CD8-positive, alpha-beta memory T cell (primary cell): ENCODE data around the gene DOCK9. TPM values are rescaled to one million over a fixed set of nuclear protein-coding genes. Genes with fewer than 3 reads are reported as not detected.
A peak's percentile ranks its signal among the peaks of the same experiment; 100 is the strongest.

Source experiments
- CTCF ChIA-PET: fragments of 350-600 bp; sonication (Branson Sonifier 250); formaldehyde crosslinking; loops from one replicate; lab custom pipeline; 2021; ENCODE audit warnings: antibody characterized with exemption; lab: Charles Lee
- POLR2A ChIA-PET: fragments of 350-600 bp; sonication (Branson Sonifier 250); formaldehyde crosslinking; loops from one replicate; lab custom pipeline; 2021; ENCODE audit warnings: antibody characterized with exemption; lab: Charles Lee
- DNase-seq, 5 donors: peaks; one replicate each; pipeline versions ENCODE4 v3.0.0 to v3.0.0-alpha.2; 2020 to 2022; ENCODE audit warnings: mixed read lengths in 1 of 5
- H3K27ac ChIP-seq: one replicate; pipeline ENCODE4 v1.7.0; 2013; ENCODE audit warnings: low read depth, mild to moderate bottlenecking, low read length, moderate library complexity
- H3K27me3 ChIP-seq: 2 replicates; pipeline ENCODE4 v1.7.0; 2013; ENCODE audit warnings: low read length, mild to moderate bottlenecking; ENCODE audit not compliant: insufficient read depth, poor library complexity, severe bottlenecking
- H3K36me3 ChIP-seq: 2 replicates; pipeline ENCODE4 v1.7.0; 2013; ENCODE audit warnings: mild to moderate bottlenecking, low read length, moderate library complexity; ENCODE audit not compliant: insufficient read depth
- H3K4me1 ChIP-seq: 2 replicates; pipeline ENCODE4 v1.7.0; 2013; ENCODE audit warnings: mild to moderate bottlenecking, low read length, moderate library complexity; ENCODE audit not compliant: insufficient read depth
- H3K4me3 ChIP-seq: 2 replicates; pipeline ENCODE4 v1.7.0; 2013; ENCODE audit warnings: mild to moderate bottlenecking, low read length
- H3K9me3 ChIP-seq: 2 replicates; pipeline ENCODE4 v1.7.0; 2013; ENCODE audit warnings: mild to moderate bottlenecking, low read length
- H3K27ac Mint-ChIP-seq, 8 donors: one replicate each; pipeline ENCODE4 v1.8.0; 2020 to 2021; ENCODE audit warnings: mixed read lengths in 8 of 8, mild to moderate bottlenecking in 6 of 8, inconsistent platforms in 3 of 8, moderate library complexity in 3 of 8
- H3K27me3 Mint-ChIP-seq, 2 donors: one replicate each; pipeline ENCODE4 v1.8.0; 2020 to 2021; ENCODE audit warnings: mixed read lengths in 2 of 2, mild to moderate bottlenecking in 1 of 2, moderate library complexity in 1 of 2
- H3K36me3 Mint-ChIP-seq, 3 donors: one replicate each; pipeline ENCODE4 v1.8.0; 2020 to 2021; ENCODE audit warnings: mixed read lengths in 3 of 3, inconsistent platforms in 1 of 3, mild to moderate bottlenecking in 1 of 3
- H3K4me1 Mint-ChIP-seq, 3 donors: one replicate each; pipeline ENCODE4 v1.8.0; 2020 to 2021; ENCODE audit warnings: mixed read lengths in 3 of 3, inconsistent platforms in 1 of 3, mild to moderate bottlenecking in 1 of 3
- H3K4me3 Mint-ChIP-seq, 7 donors: one replicate each; pipeline ENCODE4 v1.8.0; 2020 to 2021; ENCODE audit warnings: mixed read lengths in 7 of 7, mild to moderate bottlenecking in 6 of 7, moderate library complexity in 4 of 7, inconsistent platforms in 2 of 7
- H3K9me3 Mint-ChIP-seq, 5 donors: one replicate each; pipeline ENCODE4 v1.8.0; 2020 to 2022; ENCODE audit warnings: mixed read lengths in 5 of 5, mild to moderate bottlenecking in 3 of 5, moderate library complexity in 2 of 5, inconsistent platforms in 1 of 5
- polyA plus RNA-seq: library from polyadenylated mRNA; unstranded; fragments of 300-500 nt; fragmentation: Illumina TruSeq; gene quantifications from one replicate; pipeline ENCODE4 v1.2.3, GENCODE V29; 2021
- total RNA-seq, 2 experiments: library from RNA; stranded (reverse); gene quantifications; one replicate each; pipeline ENCODE4 v1.2.3, GENCODE V29; 2021

DOCK9 gene
- total and polyA plus RNA-seq, 3 experiments from 2014 or later, result 23.9 to 38.9 (median 35.4) TPM

GRCh38 chr13:98801626-98802418 is 176.0 kb downstream of the DOCK9 start:
- ChIA-PET POLR2A (no interaction called here), CTCF (no interaction called here)
- Histone ChIP-seq H3K4me1 (no peaks in the 10 kb centered on the region), H3K27ac (no peak overlapping the region), H3K36me3 (peaks cover 9% of the 10 kb centered on the region), H3K9me3 (no peaks in the 10 kb centered on the region), H3K4me3 (no peak overlapping the region), H3K27me3 (no peaks in the 10 kb centered on the region)
- no peaks in the 10 kb centered on the region for H3K4me1 Mint-ChIP-seq
- no peaks in the 10 kb centered on the region for H3K27me3 Mint-ChIP-seq
- H3K4me3 Mint-ChIP-seq, result no peak overlapping the region
- no peak for DNase-seq
- H3K27ac Mint-ChIP-seq, result peak overlapping the region in 3 of 8 donors; percentile 25 to 91 (median 52)
- H3K9me3 Mint-ChIP-seq, result no peaks in the 10 kb centered on the region
- peaks cover 13 to 89% (median 35%) of the 10 kb centered on the region in 3 donors for H3K36me3 Mint-ChIP-seq

DNA sequence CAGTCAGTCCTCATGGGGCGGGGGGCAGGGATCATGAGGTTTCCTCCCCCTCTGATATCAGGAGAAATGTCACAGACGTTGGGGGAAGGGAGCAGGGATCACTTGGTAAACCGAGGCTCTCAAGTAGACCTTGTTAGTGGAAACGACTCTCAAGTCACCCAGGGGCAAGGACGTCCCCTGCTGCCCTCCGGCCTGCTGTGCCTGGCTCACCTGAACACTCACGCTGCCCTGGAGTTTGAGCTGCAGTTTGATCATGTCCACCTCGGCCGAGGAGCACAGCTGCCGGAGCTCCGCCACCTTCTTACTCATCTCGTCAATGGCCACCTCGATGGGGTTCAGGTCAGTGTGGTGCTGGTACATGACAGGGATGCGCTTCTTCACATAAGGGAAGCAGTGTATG is 177.8 kb downstream of the DOCK9 start:
- H3K4me3 Mint-ChIP-seq, result no peak overlapping the region
- H3K27me3 Mint-ChIP-seq, result no peaks in the 10 kb centered on the region

GRCh38 chr13:98798849-98799645 is 178.8 kb downstream of the DOCK9 start:
- POLR2A ChIA-PET, result no interaction called here
- H3K27me3 Mint-ChIP-seq, result no peaks in the 10 kb centered on the region
- Histone ChIP-seq H3K9me3 (no peaks in the 10 kb centered on the region), H3K4me1 (no peaks in the 10 kb centered on the region), H3K4me3 (no peak overlapping the region), H3K27ac (no peak overlapping the region), H3K36me3 (peaks cover 23% of the 10 kb centered on the region), H3K27me3 (no peaks in the 10 kb centered on the region)
- no peaks in the 10 kb centered on the region for H3K9me3 Mint-ChIP-seq
- peaks cover 34 to 91% (median 52%) of the 10 kb centered on the region in 3 donors for H3K36me3 Mint-ChIP-seq
- no peak for DNase-seq
- CTCF ChIA-PET, result no interaction called here
- H3K4me3 Mint-ChIP-seq, result no peak overlapping the region
- H3K27ac Mint-ChIP-seq, result no peak overlapping the region
- no peaks in the 10 kb centered on the region for H3K4me1 Mint-ChIP-seq

More for the DNA sequence above, 177.8 kb downstream of the DOCK9 start:
- CTCF ChIA-PET, result no interaction called here
- H3K4me1 Mint-ChIP-seq, result no peaks in the 10 kb centered on the region
- DNase-seq, result no peak
- Histone ChIP-seq H3K36me3 (peaks cover 16% of the 10 kb centered on the region), H3K4me3 (no peak overlapping the region), H3K9me3 (no peaks in the 10 kb centered on the region), H3K4me1 (no peaks in the 10 kb centered on the region), H3K27me3 (no peaks in the 10 kb centered on the region), H3K27ac (no peak overlapping the region)
- H3K27ac Mint-ChIP-seq, result no peak overlapping the region
- H3K9me3 Mint-ChIP-seq, result no peaks in the 10 kb centered on the region
- H3K36me3 Mint-ChIP-seq, result peaks cover 25 to 91% (median 45%) of the 10 kb centered on the region in 3 donors
- POLR2A ChIA-PET, result no interaction called here

- H3K36me3 Mint-ChIP-seq, result peaks cover 49 to 90% (median 50%) of the 10 kb centered on the region in 3 donors
Observed at GRCh38 chr13:98797456-98797855, 180.4 kb downstream of the DOCK9 start.

GRCh38 chr13:98796798-98797197 is 181.1 kb downstream of the DOCK9 start:
- no peaks in the 10 kb centered on the region for H3K4me1 ChIP-seq
- no peak for DNase-seq
- ChIA-PET POLR2A (no interaction called here), CTCF (no interaction called here)
- no peaks in the 10 kb centered on the region for H3K27me3 Mint-ChIP-seq
- H3K27ac Mint-ChIP-seq, result no peak overlapping the region
- H3K4me3 ChIP-seq, result no peak overlapping the region
- no peak overlapping the region for H3K4me3 Mint-ChIP-seq
- H3K27me3 ChIP-seq, result no peaks in the 10 kb centered on the region
- H3K27ac ChIP-seq, result no peak overlapping the region
- peaks cover 0 to 3% (median 0%) of the 10 kb centered on the region in 5 donors for H3K9me3 Mint-ChIP-seq
- no peaks in the 10 kb centered on the region for H3K4me1 Mint-ChIP-seq
- H3K9me3 ChIP-seq, result no peaks in the 10 kb centered on the region
- H3K36me3 ChIP-seq, result peaks cover 23% of the 10 kb centered on the region
- peaks cover 47 to 87% (median 56%) of the 10 kb centered on the region in 3 donors for H3K36me3 Mint-ChIP-seq

More at GRCh38 chr13:98797456-98797855, 180.4 kb downstream of the DOCK9 start:
- Histone ChIP-seq H3K27ac (no peak overlapping the region), H3K36me3 (peaks cover 23% of the 10 kb centered on the region), H3K4me1 (no peaks in the 10 kb centered on the region), H3K4me3 (no peak overlapping the region), H3K9me3 (no peaks in the 10 kb centered on the region), H3K27me3 (no peaks in the 10 kb centered on the region)
- ChIA-PET CTCF (no interaction called here), POLR2A (no interaction called here)
- Mint-ChIP-seq H3K27ac (no peak overlapping the region), H3K9me3 (peaks cover 0 to 2% (median 0%) of the 10 kb centered on the region in 5 donors), H3K27me3 (no peaks in the 10 kb centered on the region), H3K4me1 (no peaks in the 10 kb centered on the region), H3K4me3 (no peak overlapping the region)
- no peak for DNase-seq

GRCh38 chr13:98796191-98796590 is 181.7 kb downstream of the DOCK9 start:
- Histone ChIP-seq H3K4me3 (no peak overlapping the region), H3K27ac (no peak overlapping the region), H3K36me3 (peaks cover 23% of the 10 kb centered on the region), H3K4me1 (no peaks in the 10 kb centered on the region), H3K9me3 (no peaks in the 10 kb centered on the region), H3K27me3 (no peaks in the 10 kb centered on the region)
- H3K9me3 Mint-ChIP-seq, result peaks cover 0 to 4% (median 0%) of the 10 kb centered on the region in 5 donors
- H3K27ac Mint-ChIP-seq, result no peak overlapping the region
- ChIA-PET POLR2A (no interaction called here), CTCF (no interaction called here)
- H3K4me1 Mint-ChIP-seq, result no peaks in the 10 kb centered on the region
- no peak for DNase-seq
- no peaks in the 10 kb centered on the region for H3K27me3 Mint-ChIP-seq
- no peak overlapping the region for H3K4me3 Mint-ChIP-seq
- H3K36me3 Mint-ChIP-seq, result peaks cover 49 to 85% (median 58%) of the 10 kb centered on the region in 3 donors

DNA sequence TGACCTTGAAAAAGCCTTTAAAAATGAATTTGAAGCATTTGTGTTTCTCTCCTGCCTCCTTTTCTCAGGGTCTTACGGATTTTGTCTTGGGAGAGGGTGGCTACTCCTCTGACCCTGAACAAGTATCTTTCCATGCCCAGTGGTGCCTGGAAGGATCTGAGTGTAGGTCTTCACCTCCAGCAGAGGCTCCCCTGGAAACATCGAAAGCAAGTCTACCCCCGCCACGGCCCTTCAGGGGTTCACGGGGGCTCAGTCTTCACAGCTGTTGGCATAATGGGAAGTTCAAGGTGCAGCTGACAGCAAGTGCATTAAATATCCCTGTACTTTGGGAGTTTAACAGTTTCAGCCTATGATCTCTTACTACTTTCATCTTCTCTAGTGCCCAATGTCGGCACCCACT is 182.6 kb downstream of the DOCK9 start:
- peaks cover 49 to 78% (median 58%) of the 10 kb centered on the region in 3 donors for H3K36me3 Mint-ChIP-seq
- no peaks in the 10 kb centered on the region for H3K4me1 Mint-ChIP-seq
- H3K36me3 ChIP-seq, result peaks cover 23% of the 10 kb centered on the region
- H3K4me1 ChIP-seq, result no peaks in the 10 kb centered on the region
- no peak overlapping the region for H3K27ac ChIP-seq
- H3K9me3 Mint-ChIP-seq, result peaks cover 0 to 6% (median 0%) of the 10 kb centered on the region in 5 donors
- H3K27me3 Mint-ChIP-seq, result no peaks in the 10 kb centered on the region
- ChIA-PET CTCF (no interaction called here), POLR2A (no interaction called here)
- no peaks in the 10 kb centered on the region for H3K9me3 ChIP-seq
- H3K4me3 Mint-ChIP-seq, result no peak overlapping the region
- no peak for DNase-seq
- no peaks in the 10 kb centered on the region for H3K27me3 ChIP-seq
- H3K4me3 ChIP-seq, result no peak overlapping the region
- H3K27ac Mint-ChIP-seq, result peak overlapping the region in 1 of 8 donors; percentile 58

- H3K4me1 ChIP-seq, result no peaks in the 10 kb centered on the region
- Mint-ChIP-seq H3K27ac (no peak overlapping the region), H3K36me3 (peaks cover 49 to 71% (median 58%) of the 10 kb centered on the region in 3 donors), H3K4me3 (no peak overlapping the region), H3K27me3 (no peaks in the 10 kb centered on the region), H3K9me3 (peaks cover 0 to 6% (median 0%) of the 10 kb centered on the region in 5 donors), H3K4me1 (peaks cover 0 to 2% (median 0%) of the 10 kb centered on the region in 3 donors)
- no peaks in the 10 kb centered on the region for H3K27me3 ChIP-seq
- no peak overlapping the region for H3K27ac ChIP-seq
- H3K36me3 ChIP-seq, result peaks cover 23% of the 10 kb centered on the region
- POLR2A ChIA-PET, result no interaction called here
- DNase-seq, result no peak
- no peaks in the 10 kb centered on the region for H3K9me3 ChIP-seq
- H3K4me3 ChIP-seq, result no peak overlapping the region
- CTCF ChIA-PET, result no interaction called here
Observed at GRCh38 chr13:98794498-98794897, 183.4 kb downstream of the DOCK9 start.
